Subcutaneous abdominal adipose tissue (tissue), 5 donors: ENCODE results near the gene CD177.

Experiments used
- H3K27ac ChIP-seq: one replicate; pipeline ENCODE4 v1.7.0; 2013; ENCODE audit warnings: low read depth, mild to moderate bottlenecking, inconsistent platforms, low read length, moderate library complexity
- H3K27me3 ChIP-seq, 5 donors: one replicate each; pipeline ENCODE4 v1.7.0; 2013; ENCODE audit warnings: low read length in 5 of 5, inconsistent platforms in 1 of 5; ENCODE audit not compliant: control insufficient read depth in 5 of 5, insufficient read depth in 4 of 5
- H3K36me3 ChIP-seq, 5 donors: one replicate each; pipeline ENCODE4 v1.7.0; 2013; ENCODE audit warnings: low read length in 5 of 5; ENCODE audit not compliant: control insufficient read depth in 5 of 5, insufficient read depth in 5 of 5
- H3K4me1 ChIP-seq, 5 donors: one replicate each; pipeline ENCODE4 v1.7.0; 2013; ENCODE audit warnings: low read length in 5 of 5, mild to moderate bottlenecking in 3 of 5, moderate library complexity in 1 of 5; ENCODE audit not compliant: control insufficient read depth in 5 of 5, insufficient read depth in 5 of 5
- H3K4me3 ChIP-seq, 5 donors: one replicate each; pipeline ENCODE4 v1.7.0; 2013; ENCODE audit warnings: low read length in 5 of 5, low read depth in 1 of 5
- H3K9ac ChIP-seq, 5 donors: one replicate each; pipeline ENCODE4 v1.7.0; 2013; ENCODE audit warnings: low read length in 5 of 5, mild to moderate bottlenecking in 4 of 5, moderate library complexity in 3 of 5
- H3K9me3 ChIP-seq, 5 donors: one replicate each; pipeline ENCODE4 v1.7.0; 2013; ENCODE audit warnings: low read length in 5 of 5; ENCODE audit not compliant: control insufficient read depth in 5 of 5
- donor health status: healthy.
- donor health status: healthy.
- donor health status: healthy.
- donor health status: healthy.
- donor health status: healthy.

The CD177 gene, protein sequence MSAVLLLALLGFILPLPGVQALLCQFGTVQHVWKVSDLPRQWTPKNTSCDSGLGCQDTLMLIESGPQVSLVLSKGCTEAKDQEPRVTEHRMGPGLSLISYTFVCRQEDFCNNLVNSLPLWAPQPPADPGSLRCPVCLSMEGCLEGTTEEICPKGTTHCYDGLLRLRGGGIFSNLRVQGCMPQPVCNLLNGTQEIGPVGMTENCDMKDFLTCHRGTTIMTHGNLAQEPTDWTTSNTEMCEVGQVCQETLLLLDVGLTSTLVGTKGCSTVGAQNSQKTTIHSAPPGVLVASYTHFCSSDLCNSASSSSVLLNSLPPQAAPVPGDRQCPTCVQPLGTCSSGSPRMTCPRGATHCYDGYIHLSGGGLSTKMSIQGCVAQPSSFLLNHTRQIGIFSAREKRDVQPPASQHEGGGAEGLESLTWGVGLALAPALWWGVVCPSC

GRCh38 chr19:43353606-43354304 lies at the start of gene CD177:
Gene CD177 (plus strand): TSS chr19:43353686. CDS start chr19:43353715, 29 bp downstream.
- Histone ChIP-seq H3K27ac (no peak within 1 kb of the TSS), H3K4me1 (no peaks in the 10 kb centered on the region), H3K4me3 (no peak within 1 kb of the TSS), H3K9me3 (peaks cover 0 to 2% (median 0%) of the 10 kb centered on the region in 5 donors), H3K9ac (no peak within 1 kb of the TSS), H3K36me3 (no peaks in the 10 kb centered on the region), H3K27me3 (peaks cover 6 to 23% (median 16%) of the 10 kb centered on the region in 5 donors)

DNA sequence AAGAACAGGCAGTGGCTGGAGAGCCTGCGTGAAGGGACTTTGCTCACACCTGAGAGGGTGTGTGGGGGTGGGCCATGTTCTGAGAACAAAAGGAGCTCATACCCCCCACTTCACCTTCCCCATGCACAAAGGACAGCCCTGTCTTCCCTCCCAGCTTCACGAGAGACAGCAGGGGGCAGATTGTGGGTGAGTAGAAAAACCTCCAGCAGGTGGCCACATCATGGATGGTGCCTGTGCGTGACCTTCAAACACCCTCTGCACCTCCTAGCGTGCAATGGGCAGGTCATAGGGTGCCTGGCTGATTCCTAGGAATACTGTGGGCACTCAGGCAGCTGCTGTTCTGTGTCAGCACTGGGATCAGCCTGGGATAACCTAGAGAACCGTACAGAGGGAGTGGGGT lies 47.8 kb upstream of the CD177 start:
- H3K27me3 ChIP-seq = peaks cover 0 to 3% (median 0%) of the 10 kb centered on the region in 5 donors
- peaks cover 0 to 5% (median 0%) of the 10 kb centered on the region in 5 donors for H3K9me3 ChIP-seq
- no peaks in the 10 kb centered on the region for H3K36me3 ChIP-seq
- H3K4me1 ChIP-seq = no peaks in the 10 kb centered on the region
- H3K4me3 ChIP-seq = no peak overlapping the region
- no peak overlapping the region for H3K27ac ChIP-seq
- H3K9ac ChIP-seq = no peak overlapping the region

GRCh38 chr19:43306097-43306496 lies 47.4 kb upstream of the CD177 start:
- peaks cover 0 to 3% (median 0%) of the 10 kb centered on the region in 5 donors for H3K27me3 ChIP-seq
- no peak overlapping the region for H3K4me3 ChIP-seq
- H3K9me3 ChIP-seq = peaks cover 0 to 5% (median 0%) of the 10 kb centered on the region in 5 donors
- no peaks in the 10 kb centered on the region for H3K4me1 ChIP-seq
- no peak overlapping the region for H3K27ac ChIP-seq
- H3K9ac ChIP-seq = no peak overlapping the region
- no peaks in the 10 kb centered on the region for H3K36me3 ChIP-seq

GRCh38 chr19:43308244-43308815 lies 45.2 kb upstream of the CD177 start:
- peaks cover 0 to 3% (median 0%) of the 10 kb centered on the region in 5 donors for H3K27me3 ChIP-seq
- no peak overlapping the region for H3K4me3 ChIP-seq
- H3K9ac ChIP-seq = no peak overlapping the region
- H3K27ac ChIP-seq = no peak overlapping the region
- no peaks in the 10 kb centered on the region for H3K4me1 ChIP-seq
- peaks cover 0 to 5% (median 0%) of the 10 kb centered on the region in 5 donors for H3K9me3 ChIP-seq
- no peaks in the 10 kb centered on the region for H3K36me3 ChIP-seq

GRCh38 chr19:43309466-43309865 lies 44.0 kb upstream of the CD177 start:
- Histone ChIP-seq H3K27ac (no peak overlapping the region), H3K27me3 (peaks cover 0 to 3% (median 0%) of the 10 kb centered on the region in 5 donors)

GRCh38 chr19:43310221-43310620 lies 43.3 kb upstream of the CD177 start:
- H3K4me1 ChIP-seq = no peaks in the 10 kb centered on the region
- H3K27me3 ChIP-seq = peaks cover 0 to 3% (median 0%) of the 10 kb centered on the region in 5 donors
- no peaks in the 10 kb centered on the region for H3K36me3 ChIP-seq
- peaks cover 0 to 5% (median 0%) of the 10 kb centered on the region in 5 donors for H3K9me3 ChIP-seq
- no peak overlapping the region for H3K9ac ChIP-seq
- H3K27ac ChIP-seq = no peak overlapping the region
- no peak overlapping the region for H3K4me3 ChIP-seq

More at GRCh38 chr19:43309466-43309865, 44.0 kb upstream of the CD177 start:
- Histone ChIP-seq H3K4me1 (no peaks in the 10 kb centered on the region), H3K9ac (no peak overlapping the region), H3K36me3 (no peaks in the 10 kb centered on the region), H3K4me3 (no peak overlapping the region), H3K9me3 (peaks cover 0 to 5% (median 0%) of the 10 kb centered on the region in 5 donors)

GRCh38 chr19:43311256-43311655 lies 42.2 kb upstream of the CD177 start:
- H3K27me3 ChIP-seq = peaks cover 0 to 3% (median 0%) of the 10 kb centered on the region in 5 donors
- H3K27ac ChIP-seq = no peak overlapping the region
- H3K36me3 ChIP-seq = no peaks in the 10 kb centered on the region
- H3K4me1 ChIP-seq = no peaks in the 10 kb centered on the region
- H3K9ac ChIP-seq = no peak overlapping the region
- no peak overlapping the region for H3K4me3 ChIP-seq
- peaks cover 0 to 5% (median 0%) of the 10 kb centered on the region in 5 donors for H3K9me3 ChIP-seq

- H3K27ac ChIP-seq = no peak overlapping the region
- H3K9me3 ChIP-seq = peaks cover 0 to 5% (median 2%) of the 10 kb centered on the region in 5 donors
- no peaks in the 10 kb centered on the region for H3K36me3 ChIP-seq
- H3K27me3 ChIP-seq = peaks cover 0 to 3% (median 0%) of the 10 kb centered on the region in 5 donors
- no peaks in the 10 kb centered on the region for H3K4me1 ChIP-seq
- no peak overlapping the region for H3K9ac ChIP-seq
- H3K4me3 ChIP-seq = no peak overlapping the region
Observed at GRCh38 chr19:43311706-43312105, 41.8 kb upstream of the CD177 start.

DNA sequence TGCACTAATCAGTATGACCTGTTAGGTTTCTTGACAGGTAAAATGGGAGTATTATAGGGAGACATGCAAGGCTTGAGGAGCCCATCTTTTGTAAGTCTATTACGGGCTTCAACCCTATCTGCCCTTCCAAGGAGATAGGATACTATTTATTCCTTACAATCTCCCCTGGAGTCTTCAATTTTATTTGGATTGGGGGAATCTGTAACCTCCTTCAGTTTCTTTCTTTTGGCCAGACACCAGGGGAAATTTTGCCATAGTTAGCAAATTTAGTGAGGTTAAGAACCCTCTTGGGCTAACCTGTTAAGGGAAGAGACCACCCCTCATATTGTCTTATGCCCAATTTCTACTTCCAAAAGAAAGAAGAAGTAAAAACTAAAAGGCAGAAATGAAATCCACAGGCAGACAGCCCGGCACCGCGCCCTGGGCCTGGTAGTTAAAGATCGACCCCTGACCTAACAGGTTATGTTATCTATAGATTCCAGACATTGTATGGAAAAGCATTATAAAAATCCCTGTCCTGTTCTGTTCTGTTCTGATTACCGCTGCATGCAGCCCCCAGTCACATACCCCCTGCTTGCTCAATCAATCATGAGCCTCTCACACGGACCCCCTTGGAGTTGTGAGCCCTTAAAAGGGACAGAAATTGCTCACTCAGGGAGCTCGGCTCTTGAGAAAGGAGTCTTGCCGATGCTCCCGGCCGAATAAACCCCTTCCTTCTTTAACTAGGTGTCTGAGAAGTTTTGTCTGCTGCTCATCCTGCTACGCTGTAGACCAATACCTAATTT lies 39.6 kb upstream of the CD177 start:
- Histone ChIP-seq H3K4me3 (no peak overlapping the region), H3K9ac (no peak overlapping the region), H3K36me3 (no peaks in the 10 kb centered on the region), H3K27me3 (peaks cover 0 to 3% (median 0%) of the 10 kb centered on the region in 5 donors), H3K27ac (no peak overlapping the region), H3K9me3 (peaks cover 0 to 4% (median 0%) of the 10 kb centered on the region in 5 donors), H3K4me1 (no peaks in the 10 kb centered on the region)
